ENCODE measurements around the gene TMEM232. TPM values are rescaled to one million over a fixed set of nuclear protein-coding genes. Genes with fewer than 3 reads are reported as not detected.

TMEM232 gene
- total RNA-seq, 2 experiments from 2014 or later: 1.5 to 2.9 TPM

DNA sequence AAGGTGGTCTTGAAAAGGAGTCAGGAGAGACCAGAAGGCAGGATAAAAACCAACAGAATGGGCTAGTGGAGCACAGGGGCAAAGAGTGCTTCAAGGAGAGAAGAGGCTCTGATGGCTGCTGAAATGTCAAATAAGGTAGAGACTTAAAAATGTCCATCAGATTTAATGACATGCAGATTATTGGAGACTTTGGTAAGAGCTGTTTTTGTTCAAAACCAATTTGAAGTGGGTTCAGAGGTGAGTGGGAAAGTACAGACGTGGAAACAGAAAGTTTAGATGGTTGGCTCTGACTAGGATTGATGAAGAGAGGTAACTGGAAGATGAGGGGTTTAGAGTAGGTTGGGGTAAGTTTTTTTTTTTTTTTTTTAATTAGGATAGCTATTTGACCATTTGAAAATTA, 26.5 kb upstream of the TMEM232 start:
- H3K4me1 ChIP-seq (ENCODE audit: insufficient read depth, low read length, poor library complexity, severe bottlenecking): peaks cover 7% of the 10 kb centered on the region
- no peaks in the 10 kb centered on the region for H3K79me2 ChIP-seq (ENCODE audit: insufficient read depth, low read depth, low read length)
- intact Hi-C loops (cut with micrococcal nuclease; ENCODE audit: unreplicated experiment): loop anchor here (10.0 kb wide), 3 partner anchors 312 to 1412 kb away; no protein-coding TSS in a partner anchor
- no peak for DNase-seq (ENCODE audit: low spot score)
- H3K27ac ChIP-seq (ENCODE audit: low read depth, low read length, poor library complexity, severe bottlenecking): no peak overlapping the region
- no peak overlapping the region for H2AFZ ChIP-seq (ENCODE audit: low read length)
- TF ChIP-seq EZH2phosphoT487 (IDR thresholded peaks at IDR 0.05; ENCODE audit: borderline replicate concordance, low read depth, low read length): no peak
- TF ChIP-seq, protein P1, sequence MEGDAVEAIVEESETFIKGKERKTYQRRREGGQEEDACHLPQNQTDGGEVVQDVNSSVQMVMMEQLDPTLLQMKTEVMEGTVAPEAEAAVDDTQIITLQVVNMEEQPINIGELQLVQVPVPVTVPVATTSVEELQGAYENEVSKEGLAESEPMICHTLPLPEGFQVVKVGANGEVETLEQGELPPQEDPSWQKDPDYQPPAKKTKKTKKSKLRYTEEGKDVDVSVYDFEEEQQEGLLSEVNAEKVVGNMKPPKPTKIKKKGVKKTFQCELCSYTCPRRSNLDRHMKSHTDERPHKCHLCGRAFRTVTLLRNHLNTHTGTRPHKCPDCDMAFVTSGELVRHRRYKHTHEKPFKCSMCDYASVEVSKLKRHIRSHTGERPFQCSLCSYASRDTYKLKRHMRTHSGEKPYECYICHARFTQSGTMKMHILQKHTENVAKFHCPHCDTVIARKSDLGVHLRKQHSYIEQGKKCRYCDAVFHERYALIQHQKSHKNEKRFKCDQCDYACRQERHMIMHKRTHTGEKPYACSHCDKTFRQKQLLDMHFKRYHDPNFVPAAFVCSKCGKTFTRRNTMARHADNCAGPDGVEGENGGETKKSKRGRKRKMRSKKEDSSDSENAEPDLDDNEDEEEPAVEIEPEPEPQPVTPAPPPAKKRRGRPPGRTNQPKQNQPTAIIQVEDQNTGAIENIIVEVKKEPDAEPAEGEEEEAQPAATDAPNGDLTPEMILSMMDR (conservative IDR thresholded peaks at IDR 0.05; ENCODE audit: low read length): no peak
- no TSS peak for BruUV-seq (replicated peaks)
- POLR2A ChIA-PET: interaction anchor here (0.6 to 1.3 kb wide), 3 partner anchors 12 to 451 kb away, joined by 3 to 7 read pairs (median 3); no protein-coding TSS in a partner anchor
- H3K9me2 ChIP-seq (ENCODE audit: insufficient read depth, low read length): no peaks in the 10 kb centered on the region
- no peaks in the 10 kb centered on the region for H3K9me3 ChIP-seq (ENCODE audit: low read length)
- H3K4me2 ChIP-seq (ENCODE audit: low read length): no peak overlapping the region
- H3K36me3 ChIP-seq (ENCODE audit: insufficient read depth, low read length): peaks cover 84% of the 10 kb centered on the region
- no peak overlapping the region for H3K4me3 ChIP-seq (ENCODE audit: low read depth, low read length, poor library complexity, severe bottlenecking)
- CTCF ChIA-PET (ENCODE audit: unreplicated experiment): no interaction called here
- H4K20me1 ChIP-seq (ENCODE audit: insufficient read depth, low read length): no peaks in the 10 kb centered on the region

DNA sequence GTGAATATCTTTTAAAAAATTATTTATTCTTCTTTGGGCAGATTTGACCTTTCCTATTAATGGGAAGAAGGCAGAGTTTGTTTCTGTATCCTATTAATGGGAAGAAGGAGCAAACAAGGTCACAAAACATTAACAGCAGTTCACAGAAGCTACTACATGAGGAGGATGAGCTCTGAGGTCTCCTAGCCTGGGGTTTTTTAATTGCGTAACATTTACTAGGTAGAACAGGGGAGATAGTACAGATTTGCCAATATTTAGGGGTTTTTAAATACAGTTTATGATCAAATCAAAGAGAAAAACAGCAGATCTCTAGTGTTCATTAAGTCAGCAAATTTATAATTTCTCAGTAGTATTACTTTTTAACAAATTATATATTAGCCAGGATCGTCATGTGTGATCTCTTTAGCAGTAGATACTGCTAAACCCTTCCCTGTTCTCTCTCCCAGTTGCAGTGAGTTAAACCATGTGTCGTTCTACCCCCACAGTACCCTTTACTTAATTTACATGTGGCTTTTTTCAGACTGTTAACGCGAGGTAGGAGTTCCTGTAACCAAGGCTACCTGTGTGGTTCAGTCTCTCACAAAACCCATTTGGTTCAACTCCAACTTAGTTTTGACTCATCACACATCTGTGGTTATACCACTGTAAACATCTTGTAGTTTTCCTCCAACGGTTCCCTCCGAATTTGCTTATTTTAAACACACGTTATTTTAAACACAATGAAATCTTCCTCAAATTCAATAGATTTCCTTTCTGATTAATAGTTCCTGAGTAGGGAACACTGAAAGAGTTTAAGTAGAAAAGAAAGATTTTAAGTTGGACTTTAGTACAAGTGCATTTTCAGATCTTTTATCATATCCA, 25.7 kb upstream of the TMEM232 start:
- no peak overlapping the region for H2AFZ ChIP-seq (ENCODE audit: low read length)
- no peaks in the 10 kb centered on the region for H3K9me3 ChIP-seq (ENCODE audit: low read length)
- no peak overlapping the region for H3K27ac ChIP-seq (ENCODE audit: low read depth, low read length, poor library complexity, severe bottlenecking)
- H4K20me1 ChIP-seq (ENCODE audit: insufficient read depth, low read length): no peaks in the 10 kb centered on the region
- BruUV-seq (replicated peaks): no TSS peak
- DNase-seq (ENCODE audit: low spot score): no peak
- no peaks in the 10 kb centered on the region for H3K9me2 ChIP-seq (ENCODE audit: insufficient read depth, low read length)
- ChIA-PET CTCF (ENCODE audit: unreplicated experiment) (no interaction called here), POLR2A (interaction anchor here (0.6 kb wide), 1 partner anchor 968 kb away, joined by 3 read pairs; no protein-coding TSS in a partner anchor)
- H3K36me3 ChIP-seq (ENCODE audit: insufficient read depth, low read length): peaks cover 81% of the 10 kb centered on the region
- peak overlapping the region; percentile 7; the same call in 1 of the 2 replicates for H3K4me2 ChIP-seq (ENCODE audit: low read length)
- TF ChIP-seq, protein P1 (conservative IDR thresholded peaks at IDR 0.05; ENCODE audit: low read length): no peak
- TF ChIP-seq EZH2phosphoT487 (IDR thresholded peaks at IDR 0.05; ENCODE audit: borderline replicate concordance, low read depth, low read length): no peak
- intact Hi-C loops (cut with micrococcal nuclease; ENCODE audit: unreplicated experiment): loop anchor here (10.0 kb wide), 3 partner anchors 313 to 1413 kb away; no protein-coding TSS in a partner anchor
- H3K4me3 ChIP-seq (ENCODE audit: low read depth, low read length, poor library complexity, severe bottlenecking): no peak overlapping the region
- H3K4me1 ChIP-seq (ENCODE audit: insufficient read depth, low read length, poor library complexity, severe bottlenecking): peaks cover 7% of the 10 kb centered on the region
- no peaks in the 10 kb centered on the region for H3K79me2 ChIP-seq (ENCODE audit: insufficient read depth, low read depth, low read length)

Measured in OCI-LY7 (cell line).